Thoracic aorta (tissue), 2 donors: ENCODE results near the gene BTG3. TPM values are rescaled to one million over a fixed set of nuclear protein-coding genes. Genes with fewer than 3 reads are reported as not detected.
A peak's percentile ranks its signal among the peaks of the same experiment; 100 is the strongest.

Source experiments
- ATAC-seq: fragments of 150-250 bp; one replicate; pipeline ENCODE4 v1.8.0; 2017; ENCODE audit warnings: low read depth; ENCODE audit not compliant: insufficient number of reproducible peaks, low FRiP score
- DNase-seq: peaks from one replicate; pipeline ENCODE4 v3.0.0-alpha.2; 2020; ENCODE audit warnings: low spot score
- H3K27ac ChIP-seq, 2 donors: fragments of 200-600 bp; sonication (generic); 1 replicate in 1 of 2; 2 replicates in 1 of 2; pipeline ENCODE4 v1.5.1; 2016; ENCODE audit warnings: mild to moderate bottlenecking in 2 of 2, moderate library complexity in 2 of 2
- H3K27me3 ChIP-seq: fragments of 200-600 bp; sonication (generic); replicated peaks from 2 replicates; pipeline ENCODE4 v1.6.0; 2016; ENCODE audit warnings: mild to moderate bottlenecking; ENCODE audit not compliant: insufficient read depth
- H3K36me3 ChIP-seq: fragments of 200-600 bp; sonication (generic); one replicate; pipeline ENCODE4 v1.5.1; 2016
- H3K4me1 ChIP-seq, 2 donors: fragments of 200-600 bp; sonication (generic); 1 replicate in 1 of 2; 2 replicates in 1 of 2; pipeline versions ENCODE4 v1.5.1 to v1.6.0; 2016; ENCODE audit warnings: low read depth in 2 of 2, mild to moderate bottlenecking in 1 of 2; ENCODE audit not compliant: control insufficient read depth in 1 of 2
- H3K4me3 ChIP-seq: fragments of 200-600 bp; sonication (generic); 2 replicates; pipeline ENCODE4 v1.5.1; 2016; ENCODE audit warnings: mild to moderate bottlenecking
- H3K9me3 ChIP-seq: fragments of 200-600 bp; sonication (generic); 2 replicates; pipeline ENCODE4 v1.5.1; 2016
- CTCF ChIP-seq: fragments of 200-600 bp; sonication (generic); IDR thresholded peaks from one replicate; pipeline ENCODE4 v1.5.1; 2019; ENCODE audit warnings: antibody characterized with exemption
- total RNA-seq, 2 donors: library from RNA; depleted of rRNA; stranded (reverse); fragments of >200 nt; gene quantifications; one replicate each; pipeline versions ENCODE4 v1.1.0 to v1.2.3, GENCODE V29; 2016

The BTG3 gene
- total RNA-seq, 2 donors from 2014 or later = 31.4 to 39.3 TPM

DNA sequence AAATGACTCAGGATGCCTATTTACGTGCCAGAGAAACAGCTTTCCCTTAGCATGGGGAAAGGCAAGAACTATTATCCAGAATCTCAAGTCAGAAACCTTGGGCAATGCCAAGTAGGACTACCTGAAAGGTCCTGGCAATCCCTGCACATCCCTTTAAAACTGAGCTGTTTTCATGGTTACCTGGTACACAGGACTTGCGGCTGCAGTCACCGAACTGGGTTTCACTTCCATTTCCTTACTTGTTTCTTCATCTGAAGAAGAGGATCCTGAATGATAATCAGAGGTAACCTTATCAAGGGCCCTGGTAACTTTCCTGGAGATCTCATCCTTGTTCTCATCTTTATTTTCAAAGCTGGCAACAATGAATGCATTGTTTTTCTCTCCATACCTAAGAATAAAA is 14.3 kb downstream of the BTG3 start:
- H3K27me3 ChIP-seq = no peaks in the 10 kb centered on the region
- DNase-seq = no peak
- H3K27ac ChIP-seq = no peak overlapping the region
- no peaks in the 10 kb centered on the region for H3K4me1 ChIP-seq
- no peaks in the 10 kb centered on the region for H3K9me3 ChIP-seq
- no peak for ATAC-seq
- no peak for TF ChIP-seq CTCF
- no peak overlapping the region for H3K4me3 ChIP-seq
- peaks cover 19% of the 10 kb centered on the region for H3K36me3 ChIP-seq

GRCh38 chr21:17597680-17598079 is 15.0 kb downstream of the BTG3 start:
- no peaks in the 10 kb centered on the region for H3K4me1 ChIP-seq

DNA sequence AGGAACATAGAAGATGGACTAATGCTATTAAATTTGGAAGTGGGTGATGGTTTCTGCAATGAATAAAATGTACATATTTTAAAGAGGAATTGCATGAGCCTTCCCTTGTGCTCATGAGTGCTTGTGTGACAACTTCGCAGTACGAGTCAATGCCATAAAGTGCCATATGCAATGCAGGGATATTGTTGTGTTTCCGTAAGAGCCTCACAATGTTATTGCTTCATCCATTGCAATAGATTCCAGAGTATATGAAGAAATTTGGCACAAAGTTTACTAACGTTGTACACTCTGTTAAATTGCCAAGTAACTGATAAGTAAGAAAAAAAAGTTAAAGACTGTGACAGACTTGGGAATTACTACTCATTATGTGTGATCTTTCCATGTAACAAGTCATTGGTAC is 22.3 kb downstream of the BTG3 start:
- no peak for DNase-seq
- peaks cover 12% of the 10 kb centered on the region for H3K36me3 ChIP-seq
- H3K9me3 ChIP-seq = no peaks in the 10 kb centered on the region
- H3K4me1 ChIP-seq = no peaks in the 10 kb centered on the region
- H3K4me3 ChIP-seq = no peak overlapping the region
- no peak for ATAC-seq
- no peak for TF ChIP-seq CTCF
- no peak overlapping the region for H3K27ac ChIP-seq
- no peaks in the 10 kb centered on the region for H3K27me3 ChIP-seq

More at GRCh38 chr21:17597680-17598079, 15.0 kb downstream of the BTG3 start:
- TF ChIP-seq CTCF = no peak
- no peak for ATAC-seq
- DNase-seq = no peak
- H3K27ac ChIP-seq = no peak overlapping the region
- H3K36me3 ChIP-seq = peaks cover 15% of the 10 kb centered on the region
- no peak overlapping the region for H3K4me3 ChIP-seq
- H3K27me3 ChIP-seq = no peaks in the 10 kb centered on the region
- H3K9me3 ChIP-seq = no peaks in the 10 kb centered on the region

DNA sequence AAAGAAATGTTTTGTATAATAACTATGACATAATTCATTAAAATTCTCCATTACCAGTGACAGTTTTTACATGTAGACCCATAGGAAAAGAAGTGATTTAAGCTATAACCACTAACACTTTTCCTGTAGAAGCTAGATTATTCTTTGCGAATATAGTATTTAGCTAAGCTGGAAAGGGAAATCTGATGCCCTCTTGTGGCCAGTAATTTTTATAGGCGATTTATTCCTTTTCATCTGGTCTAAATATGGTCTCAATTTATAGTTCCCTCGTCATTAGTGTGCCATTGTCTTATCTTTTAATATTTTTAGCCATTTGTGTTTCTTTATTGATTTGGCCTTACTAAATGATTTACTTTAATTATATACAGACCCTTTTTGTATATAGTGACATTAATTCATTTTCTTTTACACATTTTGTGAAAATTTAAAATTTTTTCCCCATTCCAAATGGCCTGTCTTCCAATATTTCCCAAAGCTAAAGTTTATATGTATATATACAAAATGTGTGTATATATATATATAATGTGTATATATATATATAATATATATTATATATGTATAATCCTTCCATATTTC is 26.7 kb downstream of the BTG3 start:
- no peaks in the 10 kb centered on the region for H3K4me1 ChIP-seq
- H3K27me3 ChIP-seq = no peaks in the 10 kb centered on the region
- ATAC-seq = no peak
- no peak overlapping the region for H3K27ac ChIP-seq
- H3K36me3 ChIP-seq = no peaks in the 10 kb centered on the region
- peak; percentile 58 for TF ChIP-seq CTCF
- H3K9me3 ChIP-seq = no peaks in the 10 kb centered on the region
- H3K4me3 ChIP-seq = no peak overlapping the region
- DNase-seq = no peak

DNA sequence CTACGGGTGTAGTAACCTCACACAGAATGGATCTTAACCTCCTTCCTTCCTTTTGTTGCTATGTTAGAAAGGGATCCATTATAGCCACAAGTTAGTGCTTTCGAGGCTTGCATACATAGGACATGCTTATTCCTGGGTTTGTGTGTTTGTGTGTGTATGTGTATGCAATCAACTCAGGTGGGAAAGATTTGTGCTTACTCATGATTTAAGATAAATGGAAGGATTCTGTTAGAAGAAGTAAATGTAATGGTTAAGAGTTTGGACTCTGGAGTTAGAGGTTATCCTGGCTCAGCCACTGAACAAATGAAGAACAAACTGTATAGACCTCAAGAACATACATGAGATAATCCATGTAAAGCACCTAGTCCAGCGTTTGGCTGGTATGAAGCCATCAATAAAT is 28.8 kb downstream of the BTG3 start:
- H3K9me3 ChIP-seq = no peaks in the 10 kb centered on the region
- H3K4me3 ChIP-seq = no peak overlapping the region
- ATAC-seq (no peak), DNase-seq (no peak)
- no peaks in the 10 kb centered on the region for H3K36me3 ChIP-seq
- no peaks in the 10 kb centered on the region for H3K27me3 ChIP-seq
- TF ChIP-seq CTCF = no peak
- no peaks in the 10 kb centered on the region for H3K4me1 ChIP-seq
- no peak overlapping the region for H3K27ac ChIP-seq
